Caco-2 (cell line): ENCODE data around the gene MCFD2. TPM values are rescaled to one million over a fixed set of nuclear protein-coding genes. Genes with fewer than 3 reads are reported as not detected.

Experiments
- BruUV-seq: library from RNA; stranded (reverse); fragments of 400-500 nt; replicated peaks from 2 replicates; lab custom pipeline; 2021; lab: Mats Ljungman, UMichigan
- CTCF ChIA-PET: fragments of 300-600 bp; sonication (Branson Sonifier 250); formaldehyde crosslinking; loops from one replicate; lab custom pipeline; 2022; ENCODE audit warnings: antibody characterized with exemption; lab: Charles Lee
- POLR2A ChIA-PET: fragments of 300-600 bp; sonication (Branson Sonifier 250); formaldehyde crosslinking; loops from one replicate; lab custom pipeline; 2022; ENCODE audit warnings: antibody characterized with exemption; lab: Charles Lee
- DNase-seq, 2 experiments: peaks; one replicate each; pipeline versions ENCODE4 v3.0.0 to v3.0.0-alpha.2; 2020 to 2022
- H3K27me3 ChIP-seq: replicated peaks from 2 replicates; pipeline ENCODE4 v1.6.0; 2011; ENCODE audit warnings: low read length; ENCODE audit not compliant: control insufficient read depth, insufficient read depth
- H3K36me3 ChIP-seq: 2 replicates; pipeline ENCODE4 v1.5.1; 2011; ENCODE audit warnings: low read length; ENCODE audit not compliant: control insufficient read depth, insufficient read depth
- H3K4me1 ChIP-seq: fragments of 250-450 bp; sonication (Bioruptor Pico); 2 replicates; pipeline ENCODE4 v1.5.1; 2020; ENCODE audit warnings: mild to moderate bottlenecking
- H3K4me3 ChIP-seq: 2 replicates; pipeline ENCODE4 v1.5.1; 2011; ENCODE audit warnings: low read depth, mild to moderate bottlenecking, control low read depth, low read length
- H3K9me3 ChIP-seq: fragments of 250-450 bp; sonication (Bioruptor Pico); 2 replicates; pipeline ENCODE4 v1.5.1; 2020; ENCODE audit warnings: mild to moderate bottlenecking, moderate library complexity
- H3K27ac Mint-ChIP-seq: one replicate; pipeline ENCODE4 v1.8.0; 2022; ENCODE audit warnings: mixed read lengths; ENCODE audit not compliant: unreplicated experiment
- H3K27me3 Mint-ChIP-seq: one replicate; pipeline ENCODE4 v1.8.0; 2022; ENCODE audit warnings: mixed read lengths; ENCODE audit not compliant: insufficient read depth, unreplicated experiment
- H3K36me3 Mint-ChIP-seq: one replicate; pipeline ENCODE4 v1.8.0; 2022; ENCODE audit warnings: mild to moderate bottlenecking, mixed read lengths; ENCODE audit not compliant: insufficient read depth, unreplicated experiment
- H3K4me1 Mint-ChIP-seq: one replicate; pipeline ENCODE4 v1.8.0; 2022; ENCODE audit warnings: low read depth, mixed read lengths; ENCODE audit not compliant: unreplicated experiment
- H3K4me3 Mint-ChIP-seq: one replicate; pipeline ENCODE4 v1.8.0; 2022; ENCODE audit warnings: mild to moderate bottlenecking, moderate library complexity, mixed read lengths; ENCODE audit not compliant: unreplicated experiment
- H3K9me3 Mint-ChIP-seq: one replicate; pipeline ENCODE4 v1.8.0; 2022; ENCODE audit warnings: mixed read lengths; ENCODE audit not compliant: unreplicated experiment
- intact Hi-C: fragments of 100-400 bp; cut with micrococcal nuclease; formaldehyde crosslinking; loops from one replicate; pipeline ENCODE4 v1.10.0; 2022; ENCODE audit not compliant: unreplicated experiment
- total RNA-seq: library from RNA; stranded (reverse); gene quantifications from 2 replicates; pipeline ENCODE4 v1.2.3, GENCODE V29; 2022
- TF ChIP-seq, protein P1 (sequence below), 2 experiments: fragments of 200-600 bp in 1 of 2; IDR thresholded peaks; 1 replicate in 1 of 2; 2 replicates in 1 of 2; pipeline versions ENCODE4 v1.5.1 to v1.8.0; 2011 to 2022; ENCODE audit warnings: antibody characterized with exemption in 1 of 2, control low read depth in 1 of 2, inconsistent platforms in 1 of 2, low read depth in 1 of 2, low read length in 1 of 2, mild to moderate bottlenecking in 1 of 2, moderate library complexity in 1 of 2; ENCODE audit not compliant: insufficient read depth in 1 of 2, severe bottlenecking in 1 of 2, unreplicated experiment in 1 of 2

Gene MCFD2
- total RNA-seq, 1 experiment from 2014 or later: 156 TPM

DNA sequence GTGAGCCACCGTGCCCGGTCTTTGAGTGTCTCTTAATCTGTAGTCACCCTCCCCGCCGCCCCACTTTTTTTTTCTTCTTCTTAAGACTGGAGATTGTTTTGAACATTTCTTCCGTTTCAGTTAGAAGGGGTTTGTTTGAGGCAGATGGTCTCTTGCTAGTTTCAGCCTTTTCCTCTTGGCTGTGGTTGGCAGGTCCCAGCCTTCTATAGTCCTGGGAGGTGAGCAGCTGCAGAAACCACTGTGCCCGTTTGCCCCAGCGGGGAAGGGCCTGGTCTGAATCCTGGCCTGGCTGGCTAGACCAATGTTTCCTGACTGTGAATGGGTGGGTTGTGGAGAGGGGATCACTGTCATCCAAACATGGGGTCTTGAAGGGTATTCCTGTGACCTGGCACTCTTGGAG lies 30.1 kb upstream of the MCFD2 start:
- H3K27me3 Mint-ChIP-seq: no peaks in the 10 kb centered on the region
- no TSS peak for BruUV-seq

DNA sequence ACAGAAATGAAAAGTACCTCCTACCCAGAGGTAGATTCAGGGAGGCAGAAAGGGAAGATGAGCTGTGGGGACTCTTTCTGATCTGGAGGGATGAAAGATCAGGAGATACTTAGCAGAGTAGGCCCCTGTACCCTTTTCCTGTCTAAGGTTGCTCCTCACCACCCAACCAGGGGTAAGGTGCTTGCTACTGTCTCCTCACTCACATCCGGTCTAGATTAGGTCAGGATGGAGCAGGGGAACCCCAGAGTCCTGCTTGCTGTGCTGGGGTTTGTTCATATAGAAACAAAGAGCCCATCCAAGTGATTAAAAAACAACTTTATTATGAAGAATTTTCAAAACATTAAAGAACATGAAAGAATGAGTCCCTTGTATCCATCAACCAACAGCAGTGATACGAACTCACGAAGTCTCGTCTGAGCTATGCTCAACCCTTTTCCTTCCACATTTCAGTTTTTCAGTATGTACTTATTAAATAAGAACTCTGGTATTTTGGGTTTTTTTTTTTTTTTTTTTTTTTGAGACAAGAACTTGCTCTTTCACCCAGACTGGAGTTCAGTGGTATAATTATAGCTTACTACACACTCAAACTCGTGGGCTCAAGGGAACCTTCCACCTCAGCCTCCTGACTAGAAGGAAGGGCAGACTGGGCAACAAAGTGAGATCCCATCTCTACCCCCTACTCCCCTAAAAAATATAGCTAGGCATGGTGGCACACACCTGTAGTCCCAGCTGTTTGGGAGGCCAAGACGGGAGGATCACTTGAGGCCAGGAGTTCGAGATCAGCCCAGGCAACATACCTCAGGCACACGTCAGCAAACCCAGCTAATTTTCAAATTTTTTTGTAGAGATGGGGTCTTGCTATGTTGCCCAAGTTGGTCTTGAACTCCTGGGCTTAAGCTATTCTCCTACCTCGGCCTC lies 28.5 kb upstream of the MCFD2 start:
- no peak for DNase-seq
- CTCF ChIA-PET: interaction anchor here (0.7 kb wide), 2 partner anchors 377 to 418 kb away, joined by 3 to 11 read pairs; no protein-coding TSS in a partner anchor
- Mint-ChIP-seq H3K4me1 (peaks cover 24% of the 10 kb centered on the region), H3K36me3 (peaks cover 32% of the 10 kb centered on the region), H3K27ac (no peak overlapping the region), H3K27me3 (no peaks in the 10 kb centered on the region), H3K9me3 (no peaks in the 10 kb centered on the region), H3K4me3 (no peak overlapping the region)
- TF ChIP-seq, protein P1, sequence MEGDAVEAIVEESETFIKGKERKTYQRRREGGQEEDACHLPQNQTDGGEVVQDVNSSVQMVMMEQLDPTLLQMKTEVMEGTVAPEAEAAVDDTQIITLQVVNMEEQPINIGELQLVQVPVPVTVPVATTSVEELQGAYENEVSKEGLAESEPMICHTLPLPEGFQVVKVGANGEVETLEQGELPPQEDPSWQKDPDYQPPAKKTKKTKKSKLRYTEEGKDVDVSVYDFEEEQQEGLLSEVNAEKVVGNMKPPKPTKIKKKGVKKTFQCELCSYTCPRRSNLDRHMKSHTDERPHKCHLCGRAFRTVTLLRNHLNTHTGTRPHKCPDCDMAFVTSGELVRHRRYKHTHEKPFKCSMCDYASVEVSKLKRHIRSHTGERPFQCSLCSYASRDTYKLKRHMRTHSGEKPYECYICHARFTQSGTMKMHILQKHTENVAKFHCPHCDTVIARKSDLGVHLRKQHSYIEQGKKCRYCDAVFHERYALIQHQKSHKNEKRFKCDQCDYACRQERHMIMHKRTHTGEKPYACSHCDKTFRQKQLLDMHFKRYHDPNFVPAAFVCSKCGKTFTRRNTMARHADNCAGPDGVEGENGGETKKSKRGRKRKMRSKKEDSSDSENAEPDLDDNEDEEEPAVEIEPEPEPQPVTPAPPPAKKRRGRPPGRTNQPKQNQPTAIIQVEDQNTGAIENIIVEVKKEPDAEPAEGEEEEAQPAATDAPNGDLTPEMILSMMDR (IDR thresholded peaks at IDR 0.05; ENCODE audit: insufficient read depth in 1 of 2, low read depth in 1 of 2, low read length in 1 of 2, severe bottlenecking in 1 of 2, unreplicated experiment in 1 of 2): no peak
- Histone ChIP-seq H3K4me3 (no peak overlapping the region), H3K9me3 (no peaks in the 10 kb centered on the region), H3K4me1 (peaks cover 15% of the 10 kb centered on the region), H3K27me3 (no peaks in the 10 kb centered on the region), H3K36me3 (peaks cover 3% of the 10 kb centered on the region)
- BruUV-seq: no TSS peak
- POLR2A ChIA-PET: no interaction called here
- intact Hi-C loops: no loop called here

More for the DNA sequence above, 30.1 kb upstream of the MCFD2 start:
- no peaks in the 10 kb centered on the region for H3K9me3 Mint-ChIP-seq
- no peak for DNase-seq
- H3K27ac Mint-ChIP-seq: no peak overlapping the region
- ChIA-PET CTCF (no interaction called here), POLR2A (no interaction called here)
- peaks cover 3% of the 10 kb centered on the region for H3K36me3 ChIP-seq
- intact Hi-C loops: no loop called here
- no peaks in the 10 kb centered on the region; the same call in 1 of the 2 replicates for H3K4me1 ChIP-seq
- H3K4me3 ChIP-seq: no peak overlapping the region
- H3K36me3 Mint-ChIP-seq: peaks cover 38% of the 10 kb centered on the region
- H3K4me3 Mint-ChIP-seq: no peak overlapping the region
- no peaks in the 10 kb centered on the region for H3K9me3 ChIP-seq
- peaks cover 16% of the 10 kb centered on the region for H3K4me1 Mint-ChIP-seq
- TF ChIP-seq, protein P1 (IDR thresholded peaks at IDR 0.05; ENCODE audit: insufficient read depth in 1 of 2, low read depth in 1 of 2, low read length in 1 of 2, severe bottlenecking in 1 of 2, unreplicated experiment in 1 of 2): no peak
- H3K27me3 ChIP-seq: no peaks in the 10 kb centered on the region

DNA sequence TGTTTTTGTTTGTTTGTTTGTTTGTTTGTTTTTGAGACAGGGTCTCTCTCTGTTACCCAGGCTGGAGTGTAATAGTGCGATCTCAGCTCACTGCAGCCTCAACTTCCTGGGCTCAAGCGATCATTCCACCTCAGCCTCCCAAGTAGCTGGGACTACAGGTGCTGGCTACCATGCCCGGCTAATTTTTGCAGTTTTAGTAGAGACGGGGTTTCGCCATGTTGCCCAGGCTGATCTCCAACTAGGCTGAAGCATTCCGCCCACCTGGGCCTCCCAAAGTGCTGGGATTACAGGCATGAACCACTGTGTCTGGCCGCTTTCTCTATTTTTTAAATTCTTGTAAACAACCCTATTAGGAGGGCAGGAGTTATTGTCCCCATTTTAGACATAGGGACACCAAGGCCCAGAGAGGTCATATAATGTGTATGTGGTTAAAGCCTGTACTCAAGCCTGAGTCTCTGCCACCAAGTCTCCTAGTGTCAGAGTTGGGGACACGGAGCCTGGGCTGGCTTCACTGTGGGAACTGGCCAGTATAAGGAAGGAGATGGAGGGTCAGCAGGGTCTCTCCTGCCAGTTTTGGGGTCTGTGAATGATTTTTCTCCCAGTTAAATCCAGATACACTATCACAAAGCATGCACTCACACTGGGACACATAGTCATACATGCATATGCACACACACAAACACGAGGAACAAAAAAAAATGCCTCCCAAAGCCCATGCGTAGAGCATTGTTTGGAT lies 27.5 kb upstream of the MCFD2 start:
- BruUV-seq: no TSS peak
- no peaks in the 10 kb centered on the region for H3K9me3 ChIP-seq
- POLR2A ChIA-PET: interaction anchor here (1.2 kb wide), 1 partner anchor 12 kb away, joined by 5 read pairs; no protein-coding TSS in a partner anchor

More for the DNA sequence above, 27.5 kb upstream of the MCFD2 start:
- no peaks in the 10 kb centered on the region for H3K9me3 Mint-ChIP-seq
- CTCF ChIA-PET: interaction anchor here (0.7 kb wide), 1 partner anchor 419 kb away, joined by 3 read pairs; no protein-coding TSS in a partner anchor
- H3K4me1 ChIP-seq: peaks cover 16% of the 10 kb centered on the region
- intact Hi-C loops: loop anchor here (1.0 kb wide), 1 partner anchor 27 kb away; no protein-coding TSS in a partner anchor
- TF ChIP-seq, protein P1 (IDR thresholded peaks at IDR 0.05; ENCODE audit: insufficient read depth in 1 of 2, low read depth in 1 of 2, low read length in 1 of 2, severe bottlenecking in 1 of 2, unreplicated experiment in 1 of 2): no peak
- H3K36me3 ChIP-seq: peaks cover 3% of the 10 kb centered on the region
- peak overlapping the region; percentile 94 for H3K4me3 ChIP-seq
- H3K27ac Mint-ChIP-seq: peak overlapping the region; percentile 82
- H3K4me3 Mint-ChIP-seq: peak overlapping the region; percentile 87
- H3K36me3 Mint-ChIP-seq: peaks cover 31% of the 10 kb centered on the region
- no peak for DNase-seq
- no peaks in the 10 kb centered on the region for H3K27me3 ChIP-seq
- no peaks in the 10 kb centered on the region for H3K27me3 Mint-ChIP-seq
- peaks cover 24% of the 10 kb centered on the region for H3K4me1 Mint-ChIP-seq
